Stimulated activated naive CD8-positive, alpha-beta T cell treated with anti-CD3 and anti-CD28 coated beads, Interleukin-15, Interleukin-2, amounts not matched to agents 100 U/mL and 50 U/mL, for 24 hours (primary cell): ENCODE data around the gene FKBP1A.
A peak's percentile ranks its signal among the peaks of the same experiment; 100 is the strongest.
"Not testable (repeated sequence)": the region's sequence is repeated elsewhere in the genome, so short reads cannot be mapped to it uniquely, and the experiment has no call there.

Source experiments
- ATAC-seq: fragments of 150-1000 bp; cut with Tn5 transposase; one replicate; pipeline ENCODE4 v1.10.0; 2021
- DNase-seq: peaks from one replicate; pipeline ENCODE4 v3.0.0; 2021

Gene FKBP1A

DNA sequence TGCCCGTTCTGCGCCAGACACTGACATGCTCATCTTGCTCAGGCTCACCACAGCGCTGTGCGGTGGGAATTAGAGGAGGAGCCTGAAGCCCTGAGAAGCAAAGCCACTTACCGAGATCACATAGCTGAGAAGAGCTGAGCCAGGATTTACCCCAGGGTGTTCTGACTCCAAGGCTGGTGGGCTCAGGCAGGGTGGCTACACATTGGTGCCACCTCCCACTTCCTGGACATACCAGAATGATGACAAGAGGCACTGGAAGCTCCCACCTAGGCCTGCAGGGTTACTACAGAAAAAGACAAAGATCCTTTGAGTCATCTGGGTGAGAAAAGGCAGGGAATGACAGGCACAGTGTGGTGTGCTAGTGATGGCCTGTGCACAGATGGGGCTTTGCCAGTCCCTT, 24.4 kb upstream of the FKBP1A start:
- ATAC-seq (no peak), DNase-seq (no peak)

DNA sequence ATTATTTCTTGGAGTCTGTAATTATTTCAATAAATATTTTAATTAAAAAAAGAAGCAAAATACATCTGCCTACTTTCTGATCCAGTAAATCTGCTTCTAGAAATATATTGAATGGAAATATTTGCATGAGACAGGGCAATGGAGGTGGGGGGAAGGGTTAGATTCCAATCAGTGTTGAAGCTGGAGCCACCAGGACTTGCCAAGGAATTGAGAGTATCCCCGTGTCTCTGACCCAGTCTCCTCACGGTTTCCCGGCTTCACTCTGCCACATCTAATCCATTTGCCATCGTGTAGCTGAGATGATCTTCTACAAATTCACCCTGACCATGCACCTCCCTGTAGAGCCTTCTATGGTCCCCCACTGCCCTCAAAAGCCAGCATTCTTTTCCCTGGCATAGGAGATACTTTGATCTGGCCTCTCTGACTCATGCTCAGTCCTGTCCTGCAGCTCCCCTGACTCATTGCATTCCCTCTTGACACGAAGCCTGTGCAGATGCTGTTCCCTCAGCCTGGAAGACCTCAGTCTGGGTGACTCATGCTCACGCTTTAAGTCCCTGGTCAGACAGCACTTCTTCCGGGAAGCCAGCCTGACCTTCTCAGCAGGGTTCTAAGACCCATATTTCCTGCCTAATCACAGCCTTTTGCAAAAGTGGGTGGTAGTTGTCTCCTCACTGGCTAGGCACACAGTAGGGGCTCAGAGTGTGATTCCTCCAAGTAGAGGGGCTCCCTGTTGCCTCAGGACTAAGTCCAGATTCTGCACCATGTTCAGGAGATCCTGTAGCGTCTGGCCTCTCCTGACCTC, 23.0 kb upstream of the FKBP1A start:
- ATAC-seq, result peak; percentile 79
- peak; percentile 16 for DNase-seq

DNA sequence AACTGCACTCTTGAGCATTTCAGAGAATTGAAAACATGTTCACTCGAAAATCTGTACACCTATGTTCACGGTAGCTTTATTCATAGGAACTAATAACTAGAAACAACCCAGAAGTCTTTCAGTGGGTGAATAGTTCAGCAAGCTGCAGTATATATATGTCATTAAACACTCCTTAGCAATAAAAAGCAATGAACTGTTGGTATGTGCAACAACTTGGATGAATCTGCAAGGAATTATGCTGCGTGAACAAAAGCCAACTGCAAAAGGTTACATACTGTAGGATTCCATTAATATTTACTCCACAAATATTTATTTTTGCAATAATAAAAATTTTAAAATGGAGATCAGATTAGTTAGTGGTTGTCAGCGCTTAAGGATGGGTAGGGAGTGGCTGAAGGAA, 22.1 kb upstream of the FKBP1A start:
- no peak for DNase-seq
- ATAC-seq, result no peak

DNA sequence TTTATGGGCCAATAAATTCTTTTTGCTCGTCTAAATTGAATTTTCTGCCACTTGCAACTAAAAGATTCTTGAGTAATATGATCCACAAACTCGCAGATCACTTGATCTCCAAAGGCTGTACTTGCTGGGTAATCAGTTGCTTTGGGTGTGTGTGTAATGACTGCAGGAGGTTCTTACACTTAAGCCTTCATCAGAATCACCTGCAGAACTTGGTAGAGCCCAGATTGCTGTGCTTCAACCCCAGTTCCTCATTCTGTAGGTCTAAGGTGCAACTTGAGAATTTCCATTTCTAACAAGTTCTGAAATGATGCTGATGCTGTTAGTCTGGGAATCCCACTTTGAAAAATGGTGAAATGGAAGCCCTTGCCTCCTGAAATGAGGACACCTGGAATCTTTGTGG, 12.9 kb upstream of the FKBP1A start:
- DNase-seq, result no peak
- ATAC-seq, result no peak

DNA sequence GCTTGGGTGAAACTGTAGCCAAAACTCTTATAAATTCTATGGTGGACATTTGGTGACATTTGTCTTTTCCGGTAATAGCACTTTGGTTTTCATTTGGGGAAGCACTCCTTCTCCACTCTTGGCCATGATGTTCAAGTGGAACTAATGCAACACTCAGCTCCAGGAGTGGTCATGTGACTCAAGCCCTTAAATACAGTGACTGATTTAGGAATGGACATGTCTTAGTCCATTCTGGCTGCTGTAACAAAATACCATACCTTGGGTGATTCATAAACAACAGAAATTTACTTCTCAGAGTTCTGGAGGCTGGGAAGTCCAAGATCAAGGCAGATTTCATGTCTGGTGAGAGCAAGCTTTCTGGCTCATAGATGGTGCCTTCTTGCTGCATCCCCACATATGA, 10.8 kb upstream of the FKBP1A start:
- ATAC-seq (no peak), DNase-seq (no peak)

DNA sequence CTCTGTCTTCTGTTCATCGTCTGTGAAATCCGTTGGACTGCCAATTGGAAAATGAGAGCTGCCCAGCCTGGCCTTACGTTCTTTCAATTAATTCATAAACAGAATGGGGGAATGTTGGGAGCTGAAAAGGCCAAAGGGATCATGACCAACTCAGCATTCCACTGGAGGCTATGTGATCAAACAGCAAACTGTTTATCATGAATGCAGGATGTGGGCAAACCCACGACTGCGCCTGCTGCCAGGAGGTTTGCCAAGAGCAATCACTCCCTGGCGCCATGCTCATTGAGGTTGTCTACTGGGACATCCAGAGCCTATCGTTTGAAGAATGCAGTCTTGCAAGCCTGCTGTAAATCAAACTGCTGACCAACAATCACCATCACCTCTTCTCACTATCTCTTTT, 9.3 kb upstream of the FKBP1A start:
- ATAC-seq (no peak), DNase-seq (no peak)

DNA sequence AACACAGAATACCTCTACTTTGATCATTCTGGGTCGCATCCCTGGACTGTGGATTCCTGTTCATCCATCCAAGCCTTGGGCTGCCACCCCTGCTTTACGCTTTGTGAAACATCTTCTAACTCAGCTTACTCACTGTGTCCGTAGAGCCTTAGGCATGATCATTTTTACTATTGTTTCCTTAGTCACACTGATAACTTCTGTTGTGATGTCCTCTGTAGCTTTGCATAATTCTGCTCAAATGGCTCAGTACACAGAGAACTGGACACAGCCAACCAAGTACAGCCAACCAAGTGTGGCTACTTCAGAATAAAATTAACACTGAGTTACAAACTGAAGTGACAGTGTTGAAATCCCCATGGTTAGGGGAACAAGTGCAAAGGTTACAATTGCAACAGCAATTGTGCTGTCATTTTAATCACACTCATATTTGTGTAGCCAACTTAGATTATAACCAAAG, 8.6 kb upstream of the FKBP1A start:
- no peak for ATAC-seq
- DNase-seq, result no peak

DNA sequence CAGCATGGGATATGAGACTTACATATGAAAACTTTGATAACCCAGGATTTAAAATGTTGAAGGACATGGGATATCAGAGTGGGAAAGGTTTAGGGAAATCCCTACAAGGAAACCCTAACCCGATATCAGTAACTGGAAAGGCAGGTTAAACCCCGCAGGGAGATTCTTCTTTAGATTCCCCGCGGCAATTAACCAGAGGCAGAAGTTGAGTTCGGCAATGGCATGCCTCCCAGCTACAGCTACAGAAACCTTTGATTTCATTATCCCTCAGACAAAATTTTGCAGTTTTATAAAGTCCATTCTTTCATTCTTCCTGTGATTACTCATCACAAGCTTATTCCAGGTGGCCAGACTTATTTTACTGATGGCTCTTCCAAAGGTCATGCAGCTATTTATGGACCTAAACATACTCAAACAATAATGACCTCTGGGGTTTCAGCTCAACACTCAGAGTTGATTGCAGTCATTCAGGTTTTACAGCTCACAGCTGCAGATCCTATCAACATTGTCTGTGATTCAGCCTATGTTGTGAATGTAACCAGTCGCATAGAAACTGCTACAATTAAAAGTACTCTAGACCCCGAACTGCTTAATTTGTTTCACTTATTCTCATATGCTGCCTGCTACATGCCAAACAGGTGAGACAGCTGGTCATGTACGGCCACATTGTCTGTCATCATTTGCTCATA, 7.0 kb upstream of the FKBP1A start:
- not testable (repeated sequence) for DNase-seq, ATAC-seq

DNA sequence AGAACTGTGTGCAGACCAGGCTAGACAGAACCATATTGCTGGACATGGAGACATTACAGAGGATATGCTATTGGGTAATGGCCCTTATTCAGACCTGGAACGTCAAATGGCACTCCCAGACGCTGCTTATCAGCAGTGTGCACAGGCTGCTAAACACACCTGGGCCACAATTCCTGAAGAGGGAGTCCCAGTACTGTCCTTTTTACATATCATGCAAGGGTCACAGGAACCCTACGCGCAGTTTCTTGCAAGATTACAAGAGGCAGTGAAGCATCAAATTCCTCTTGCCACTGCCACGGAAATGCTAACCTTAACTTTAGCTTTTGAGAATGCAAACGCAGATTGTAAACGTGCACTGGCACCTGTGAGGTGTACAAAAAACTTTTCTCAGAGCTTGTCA, 5.3 kb upstream of the FKBP1A start:
- not testable (repeated sequence) for ATAC-seq, DNase-seq

DNA sequence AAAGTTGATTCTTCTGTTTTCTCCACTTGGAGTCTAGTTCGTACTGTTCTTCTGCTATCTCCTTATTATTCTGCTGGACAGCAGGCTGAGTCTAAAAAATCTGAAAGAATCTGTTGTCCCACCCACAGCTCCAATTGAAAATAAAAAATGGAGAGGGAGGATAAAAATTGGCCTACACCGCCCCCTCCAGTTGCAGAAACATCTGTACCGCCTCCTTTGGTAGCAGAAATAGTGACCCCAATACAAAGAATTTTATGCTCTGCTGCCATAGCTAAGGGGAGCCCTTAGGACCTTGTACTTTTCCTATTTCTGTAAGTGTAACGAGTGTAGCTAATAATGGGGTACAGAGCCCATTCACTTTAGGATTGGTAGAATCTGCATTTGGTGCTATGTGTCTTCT, 4.9 kb upstream of the FKBP1A start:
- no peak for ATAC-seq
- no peak for DNase-seq

DNA sequence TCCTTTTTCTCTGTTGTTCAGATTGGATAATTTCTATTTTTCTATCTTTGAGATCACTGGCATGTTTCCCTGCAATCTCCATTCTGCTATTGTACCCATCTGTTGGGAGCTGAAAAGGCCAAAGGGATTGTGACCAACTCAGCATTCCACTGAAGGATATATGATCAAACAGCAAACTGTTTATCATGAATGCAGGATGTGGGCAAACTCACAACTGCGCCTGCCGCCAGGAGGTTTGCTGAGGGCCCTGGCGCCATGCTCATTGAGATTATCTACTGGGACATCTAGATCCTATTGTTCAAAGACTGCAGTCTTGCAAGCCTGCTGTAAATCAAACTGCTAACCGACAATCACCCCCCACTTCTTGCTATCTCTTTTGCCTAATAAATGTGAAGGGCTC, 3.8 kb upstream of the FKBP1A start:
- ATAC-seq, result no peak

DNA sequence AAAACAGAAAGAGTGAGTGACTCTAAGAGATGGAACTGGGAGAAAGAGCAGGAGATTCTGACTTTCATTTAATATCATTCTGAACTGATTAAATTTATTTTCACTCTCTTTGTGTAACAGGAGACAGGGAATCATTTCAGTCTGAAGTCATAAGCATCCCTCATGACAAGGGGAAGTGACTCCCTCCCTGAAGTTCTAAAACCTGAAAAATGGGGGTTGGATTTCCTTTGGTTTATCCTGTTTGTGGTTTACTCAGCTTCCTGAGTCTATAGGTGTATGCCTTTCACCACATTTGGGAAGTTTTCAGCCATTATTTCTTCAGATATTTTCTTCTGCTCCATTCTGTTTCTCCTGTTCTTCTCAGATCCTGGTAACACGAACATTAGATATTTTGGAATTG, 3.4 kb upstream of the FKBP1A start:
- no peak for ATAC-seq
- no peak for DNase-seq

More for the DNA sequence above, 3.8 kb upstream of the FKBP1A start:
- no peak for DNase-seq

DNA sequence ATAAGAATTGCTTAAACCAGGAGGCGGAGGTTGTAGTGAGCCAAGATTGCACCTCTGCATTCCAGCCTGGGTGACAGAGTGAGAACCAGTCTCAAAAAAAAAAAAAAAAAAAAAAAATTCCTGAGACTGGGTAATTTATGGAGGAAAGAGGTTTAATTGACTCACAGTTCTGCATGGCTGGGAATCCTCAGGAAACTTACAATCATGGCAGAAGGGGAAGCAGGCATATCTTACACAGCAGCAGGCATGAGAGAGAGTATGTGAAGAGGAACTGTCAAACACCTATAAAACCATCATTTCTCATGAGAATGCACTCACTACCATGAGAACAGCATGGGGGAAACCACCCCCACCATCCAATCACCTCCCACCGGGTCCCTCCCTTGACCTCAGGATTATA, 1.8 kb upstream of the FKBP1A start:
- ATAC-seq, result no peak
- DNase-seq, result no peak

DNA sequence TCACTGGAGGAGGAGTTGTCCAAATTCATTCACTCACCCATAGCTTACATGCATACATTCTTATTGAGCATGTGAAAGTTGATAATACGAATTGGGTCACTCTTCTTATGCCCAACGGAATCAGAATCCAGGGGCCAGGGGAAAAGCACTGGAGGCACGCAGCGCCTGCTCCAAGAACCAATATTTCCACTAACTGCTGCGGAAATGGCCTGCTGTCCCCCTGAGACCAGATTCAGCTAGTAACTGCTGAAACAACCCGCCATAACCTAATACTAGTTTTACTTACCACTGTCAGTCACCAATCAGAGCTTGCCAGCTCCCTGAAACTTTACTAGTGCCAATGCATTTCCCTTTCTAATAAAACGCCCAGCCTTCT, 641 bp upstream of the FKBP1A start:
- ATAC-seq, result no peak
- DNase-seq, result no peak

DNA sequence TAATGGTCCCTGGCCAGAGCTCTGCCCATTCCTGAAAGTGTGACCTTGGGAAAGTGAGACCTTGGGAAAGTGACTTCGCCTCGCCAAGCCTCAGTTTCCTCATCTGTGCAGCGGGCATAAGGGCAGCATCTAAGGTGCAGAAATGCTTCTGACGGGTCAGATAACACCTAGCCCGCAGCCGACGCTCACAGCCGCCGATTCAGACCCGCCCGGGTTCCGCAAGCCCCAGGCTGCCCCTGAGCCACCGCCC, 486 bp downstream of the FKBP1A start:
- ATAC-seq (peak; percentile 1), DNase-seq (no peak)

DNA sequence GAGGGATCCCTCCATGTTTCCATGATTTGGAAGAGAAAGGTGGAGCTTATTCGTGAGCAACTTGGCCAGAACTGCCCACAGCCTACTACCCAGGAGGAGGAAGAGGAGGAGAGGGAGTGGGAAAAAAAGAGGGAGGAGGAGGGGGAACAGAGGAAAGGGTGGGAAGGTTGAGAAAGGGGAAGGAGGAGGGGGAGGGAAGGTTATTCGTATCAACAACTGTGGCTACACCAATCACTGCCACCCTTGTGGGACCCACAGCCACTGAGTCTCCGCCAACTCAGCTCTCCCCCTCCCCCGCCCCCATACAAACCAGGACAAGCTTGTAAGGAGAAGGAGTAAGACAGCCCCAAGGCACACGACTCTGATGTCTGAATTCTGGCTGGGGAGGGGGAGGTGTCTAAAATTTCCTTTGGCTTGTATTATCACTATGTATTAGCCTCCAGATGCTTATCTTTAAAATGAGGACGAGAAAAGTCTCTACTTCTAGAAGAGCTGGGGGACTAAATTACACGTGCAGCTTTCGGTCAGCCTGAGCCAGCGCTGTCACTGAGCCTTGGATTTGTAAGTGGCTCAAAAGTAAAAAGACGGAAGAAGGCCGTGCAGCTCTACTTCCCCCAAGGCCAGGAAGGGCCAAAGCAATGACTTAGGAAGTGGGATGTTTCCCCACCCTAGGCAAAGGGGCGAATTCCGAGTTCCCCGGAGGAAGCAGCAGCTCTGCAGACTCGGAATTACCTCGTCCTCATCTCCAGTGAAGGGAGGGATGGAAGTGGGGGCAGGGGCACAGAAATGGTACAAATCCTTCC, 1.0 kb downstream of the FKBP1A start:
- DNase-seq, result peak; percentile 48

DNA sequence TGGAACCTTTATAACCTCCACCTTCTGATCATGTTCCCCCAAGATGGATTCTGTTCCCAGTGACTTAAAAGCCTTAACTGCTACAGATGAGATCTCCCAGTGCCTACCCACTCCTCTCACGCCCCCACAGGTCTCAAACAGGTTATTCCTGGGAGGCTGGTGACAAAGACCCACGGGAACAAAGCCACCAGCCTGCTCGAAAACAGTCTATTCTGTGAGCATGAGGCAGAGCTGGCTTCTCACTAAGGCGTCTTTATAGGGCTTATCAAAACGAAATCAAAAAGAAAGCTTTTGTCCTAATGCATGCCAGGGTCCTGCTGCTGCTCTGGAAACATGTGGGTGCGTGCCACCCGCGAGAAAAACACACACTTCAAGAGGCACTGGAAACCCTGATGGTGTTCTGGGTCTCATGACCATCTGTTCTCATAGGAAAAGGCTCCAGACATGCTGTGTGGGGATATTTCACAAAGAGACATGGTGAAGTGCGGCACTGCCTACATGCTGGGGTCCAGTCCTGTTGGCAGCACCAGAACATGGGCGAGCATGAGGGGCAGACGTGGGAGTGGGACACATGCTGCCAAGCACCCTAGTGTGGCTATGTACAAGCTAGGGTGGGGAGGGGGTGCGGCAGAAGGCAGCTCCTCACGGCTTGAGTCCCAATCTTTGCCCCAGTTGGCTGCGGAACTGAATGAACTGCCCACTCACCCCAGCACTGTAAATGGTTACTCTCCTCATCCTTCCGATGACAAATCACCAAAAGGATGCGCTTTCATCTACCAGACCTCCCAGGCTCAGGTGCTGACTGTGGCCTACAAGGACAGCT, 2.1 kb downstream of the FKBP1A start:
- no peak for ATAC-seq
- DNase-seq, result no peak

More for the DNA sequence above, 1.0 kb downstream of the FKBP1A start:
- no peak for ATAC-seq

DNA sequence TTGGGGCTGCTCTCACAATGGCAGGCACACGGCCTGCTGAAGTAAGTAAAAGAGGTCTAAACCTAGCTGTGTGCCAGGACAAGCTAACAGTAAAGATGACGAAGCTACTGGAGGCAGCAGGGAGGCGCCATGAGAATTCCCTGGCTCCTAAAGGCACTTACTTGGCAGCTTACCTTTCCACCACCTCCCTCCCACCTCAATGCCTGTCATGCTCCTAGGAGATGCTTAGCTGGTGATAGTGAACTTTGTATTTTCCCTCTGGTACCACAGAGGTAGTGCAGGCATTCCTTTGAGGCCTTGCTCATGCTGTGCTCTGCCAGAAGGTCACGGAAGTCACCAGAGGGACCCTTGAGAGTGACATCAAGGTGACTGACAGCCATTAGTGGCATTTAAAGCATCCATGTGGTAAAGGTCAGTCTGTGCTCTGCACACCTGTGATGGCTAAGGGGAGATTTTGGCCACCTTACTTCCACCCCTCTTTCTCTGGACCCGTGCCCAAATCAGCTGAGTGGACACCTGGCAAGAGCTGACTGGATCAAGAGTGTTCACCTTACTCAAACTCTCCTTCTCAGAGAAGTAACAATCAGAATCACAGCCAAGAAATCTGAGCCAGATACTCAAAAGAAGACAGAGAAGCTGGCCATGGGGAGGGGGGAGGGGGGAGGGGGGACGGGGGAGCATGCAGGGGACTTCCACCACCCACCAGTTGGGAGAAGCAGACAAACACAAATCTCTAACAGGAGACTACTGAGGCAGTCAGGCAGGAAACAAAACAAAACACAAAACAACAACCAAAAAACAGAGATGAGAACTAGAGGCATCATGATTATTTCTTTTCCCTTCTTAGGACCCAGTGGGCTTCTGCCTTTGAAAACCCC, 2.9 kb downstream of the FKBP1A start:
- no peak for DNase-seq
- ATAC-seq, result peak; percentile 35

DNA sequence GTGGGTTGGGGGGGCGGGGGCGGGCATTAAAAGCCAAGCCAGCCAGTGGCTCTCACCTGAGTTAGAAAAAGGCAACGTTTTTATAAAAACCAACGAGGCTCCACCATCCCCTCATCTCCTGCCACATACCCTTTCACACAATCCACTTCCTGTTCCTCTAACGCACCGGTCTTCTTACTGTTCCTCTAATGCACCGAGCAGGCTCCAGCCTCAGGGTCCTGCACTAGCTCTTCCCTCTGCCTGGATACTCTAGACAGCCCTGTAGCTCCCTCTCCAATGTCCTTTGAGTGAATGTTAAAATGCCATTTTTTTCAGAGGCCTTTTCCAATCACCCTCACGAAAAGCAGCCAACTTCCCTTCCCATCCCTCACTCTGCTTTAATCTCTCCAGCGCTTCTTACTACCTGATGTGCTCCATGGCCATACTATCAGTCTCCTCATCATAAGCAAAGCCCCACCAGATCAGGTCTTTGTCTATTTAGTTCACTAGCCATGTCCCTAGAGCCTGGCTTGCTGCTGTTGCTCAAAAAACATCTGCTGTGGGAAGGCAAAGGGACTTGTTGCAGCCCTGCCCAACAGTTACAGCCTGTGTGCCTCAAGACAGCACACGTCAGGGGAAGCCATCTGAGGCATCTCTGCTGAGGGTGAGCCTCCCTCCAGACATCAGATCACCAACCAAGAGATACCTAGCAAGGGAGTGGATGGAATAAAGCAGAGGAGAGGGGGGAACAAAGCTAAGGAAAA, 3.9 kb downstream of the FKBP1A start:
- DNase-seq (no peak), ATAC-seq (no peak)

DNA sequence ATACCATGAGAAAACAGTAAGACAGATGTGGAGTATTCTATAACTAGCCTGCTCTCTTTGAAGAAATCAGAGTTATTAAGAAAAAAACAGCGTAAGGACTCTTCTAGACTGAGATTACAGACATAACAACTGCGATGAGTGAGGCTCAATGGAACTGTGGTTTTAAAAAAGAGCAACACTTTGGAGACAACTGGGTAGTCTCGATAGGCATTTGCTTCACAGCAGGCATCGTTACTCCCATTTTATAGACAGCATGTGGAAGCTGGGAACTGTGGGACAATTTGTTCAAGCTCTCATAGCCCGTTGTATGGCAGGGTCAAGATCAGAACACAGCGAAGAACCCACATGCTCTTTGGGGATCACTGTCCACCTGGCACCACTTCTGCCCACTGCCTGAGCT, 4.6 kb downstream of the FKBP1A start:
- ATAC-seq (no peak), DNase-seq (no peak)

DNA sequence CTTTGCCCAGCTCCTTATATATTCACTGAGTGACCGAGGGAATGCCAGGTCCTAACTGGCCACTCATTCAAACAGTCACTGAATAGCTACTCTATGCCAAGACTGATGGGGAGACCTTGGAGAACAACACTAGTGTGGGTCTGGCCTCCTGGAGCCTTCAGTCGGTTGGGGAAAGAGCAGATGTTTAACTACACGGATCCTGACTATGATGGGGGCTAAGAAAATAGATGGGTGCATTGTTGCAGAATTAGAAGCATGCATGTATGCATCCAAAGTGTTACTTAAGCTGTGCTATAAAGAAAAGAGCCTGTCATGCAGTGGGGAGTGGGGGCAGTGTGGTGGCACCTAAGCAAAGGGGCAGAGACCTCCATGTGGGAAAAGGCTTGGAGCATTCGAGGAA, 6.5 kb downstream of the FKBP1A start:
- ATAC-seq (no peak), DNase-seq (no peak)
